GM21786 (cell line): ENCODE results near the gene FAM8A1.

ENCODE experiments used
- ATAC-seq: cut with Tn5 transposase; IDR thresholded peaks from one replicate; pipeline ENCODE4 v1.9.1; 2021; ENCODE audit not compliant: unreplicated experiment

FAM8A1 gene

DNA sequence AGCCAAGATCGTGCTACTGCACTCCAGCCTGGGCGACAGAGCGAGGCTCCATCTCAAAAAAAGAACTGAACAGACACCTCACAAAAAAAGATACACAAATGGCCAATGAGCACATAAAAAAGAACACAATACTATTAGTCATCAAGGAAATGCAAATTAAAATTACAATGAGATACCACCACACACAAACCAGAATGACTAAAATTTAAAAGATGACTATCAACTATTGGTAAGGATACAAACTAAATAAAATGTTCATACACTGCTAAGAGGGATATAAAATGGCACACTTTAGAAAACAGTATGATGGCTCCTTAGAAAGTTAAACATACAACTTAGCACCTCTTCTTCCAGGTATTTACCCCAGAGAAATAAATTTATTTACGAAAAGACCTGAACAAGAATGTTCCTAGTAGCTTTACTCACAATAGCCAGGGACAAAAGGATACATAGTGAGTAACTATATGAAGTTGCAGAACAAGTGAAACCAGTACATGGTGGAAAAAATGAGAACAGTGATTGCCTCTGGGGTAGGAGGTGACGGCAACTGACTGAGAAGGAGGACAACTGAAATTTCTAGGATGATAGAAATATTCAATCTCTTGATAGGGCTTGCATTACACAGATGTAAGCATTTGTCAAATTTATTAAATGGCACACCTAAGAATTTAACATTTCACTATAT, 53.2 kb downstream of the FAM8A1 start:
- no peak for ATAC-seq

DNA sequence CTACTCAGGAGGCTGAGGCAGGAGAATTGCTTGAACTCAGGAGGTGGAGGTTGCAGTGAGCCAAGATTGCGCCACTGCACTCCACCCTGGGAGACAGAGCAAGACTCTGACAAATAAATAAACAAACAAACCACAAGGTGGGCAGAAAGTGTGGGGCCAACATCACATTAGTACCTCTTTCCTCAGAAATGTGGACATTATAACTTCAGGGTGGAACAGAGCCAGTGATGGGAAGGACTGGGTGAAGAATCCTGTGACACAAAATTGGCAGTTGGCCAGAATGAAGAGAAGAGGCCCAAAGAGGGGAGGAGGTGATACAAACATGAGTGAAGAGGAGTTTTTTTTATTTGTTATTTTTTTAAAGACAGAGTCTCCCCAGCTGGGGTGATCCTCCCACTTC, 56.0 kb downstream of the FAM8A1 start:
- no peak for ATAC-seq

DNA sequence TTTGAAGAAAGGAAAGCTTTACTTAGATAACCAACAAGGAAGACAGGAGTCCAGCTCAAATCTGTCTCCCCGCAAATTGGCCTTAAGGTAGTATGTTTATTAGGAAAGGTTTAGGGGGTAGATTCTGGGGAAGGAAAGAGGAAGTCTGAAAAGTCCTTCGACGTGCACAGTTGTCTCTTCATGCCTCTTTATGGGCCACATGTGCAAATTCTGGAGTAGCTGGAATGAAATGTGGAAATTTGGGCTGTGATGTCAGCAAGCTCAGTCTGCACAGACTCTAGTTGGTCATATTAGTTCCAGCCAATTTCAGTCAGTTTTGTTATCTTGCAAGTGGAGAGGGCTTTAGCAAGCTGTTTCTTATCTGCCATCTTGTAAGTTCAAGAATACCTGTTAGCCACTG, 56.5 kb downstream of the FAM8A1 start:
- no peak for ATAC-seq
